ENCODE data around the gene WFIKKN1.

WFIKKN1 gene

GRCh38 chr16:631808-632358 is 1.1 kb downstream of the WFIKKN1 start:
- Mint-ChIP-seq H3K27ac (no peak overlapping the region), H3K4me3 (no peak overlapping the region), H3K36me3 (ENCODE audit: insufficient read depth) (peaks cover 9% of the 10 kb centered on the region), H3K4me1 (ENCODE audit: low read depth in 2 of 2) (peaks cover 7 to 9% of the 10 kb centered on the region in 2 donors), H3K27me3 (peaks cover 0 to 6% of the 10 kb centered on the region in 2 donors), H3K9me3 (peaks cover 0 to 2% of the 10 kb centered on the region in 2 donors)
- DNase-seq (no peak), ATAC-seq (replicated peaks) (no peak)

GRCh38 chr16:632486-633335 is 1.9 kb downstream of the WFIKKN1 start:
- Mint-ChIP-seq H3K27me3 (peaks cover 0 to 6% of the 10 kb centered on the region in 2 donors), H3K36me3 (ENCODE audit: insufficient read depth) (peaks cover 17% of the 10 kb centered on the region), H3K9me3 (peaks cover 0 to 2% of the 10 kb centered on the region in 2 donors), H3K27ac (no peak overlapping the region), H3K4me3 (no peak overlapping the region), H3K4me1 (ENCODE audit: low read depth in 2 of 2) (peaks cover 7 to 10% of the 10 kb centered on the region in 2 donors)
- ATAC-seq (replicated peaks) (no peak), DNase-seq (no peak)

DNA sequence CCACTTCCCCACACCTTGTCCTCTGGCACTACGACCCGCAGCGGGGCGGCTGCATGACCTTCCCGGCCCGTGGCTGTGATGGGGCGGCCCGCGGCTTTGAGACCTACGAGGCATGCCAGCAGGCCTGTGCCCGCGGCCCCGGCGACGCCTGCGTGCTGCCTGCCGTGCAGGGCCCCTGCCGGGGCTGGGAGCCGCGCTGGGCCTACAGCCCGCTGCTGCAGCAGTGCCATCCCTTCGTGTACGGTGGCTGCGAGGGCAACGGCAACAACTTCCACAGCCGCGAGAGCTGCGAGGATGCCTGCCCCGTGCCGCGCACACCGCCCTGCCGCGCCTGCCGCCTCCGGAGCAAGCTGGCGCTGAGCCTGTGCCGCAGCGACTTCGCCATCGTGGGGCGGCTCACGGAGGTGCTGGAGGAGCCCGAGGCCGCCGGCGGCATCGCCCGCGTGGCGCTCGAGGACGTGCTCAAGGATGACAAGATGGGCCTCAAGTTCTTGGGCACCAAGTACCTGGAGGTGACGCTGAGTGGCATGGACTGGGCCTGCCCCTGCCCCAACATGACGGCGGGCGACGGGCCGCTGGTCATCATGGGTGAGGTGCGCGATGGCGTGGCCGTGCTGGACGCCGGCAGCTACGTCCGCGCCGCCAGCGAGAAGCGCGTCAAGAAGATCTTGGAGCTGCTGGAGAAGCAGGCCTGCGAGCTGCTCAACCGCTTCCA is 2.7 kb downstream of the WFIKKN1 start:
- H3K27ac Mint-ChIP-seq: no peak overlapping the region
- peaks cover 0 to 2% of the 10 kb centered on the region in 2 donors for H3K9me3 Mint-ChIP-seq
- DNase-seq (no peak), ATAC-seq (replicated peaks) (no peak)
- H3K27me3 Mint-ChIP-seq: peaks cover 0 to 6% of the 10 kb centered on the region in 2 donors
- peaks cover 20% of the 10 kb centered on the region for H3K36me3 Mint-ChIP-seq (ENCODE audit: insufficient read depth)
- H3K4me3 Mint-ChIP-seq: no peak overlapping the region
- peaks cover 7 to 11% of the 10 kb centered on the region in 2 donors for H3K4me1 Mint-ChIP-seq (ENCODE audit: low read depth in 2 of 2)

DNA sequence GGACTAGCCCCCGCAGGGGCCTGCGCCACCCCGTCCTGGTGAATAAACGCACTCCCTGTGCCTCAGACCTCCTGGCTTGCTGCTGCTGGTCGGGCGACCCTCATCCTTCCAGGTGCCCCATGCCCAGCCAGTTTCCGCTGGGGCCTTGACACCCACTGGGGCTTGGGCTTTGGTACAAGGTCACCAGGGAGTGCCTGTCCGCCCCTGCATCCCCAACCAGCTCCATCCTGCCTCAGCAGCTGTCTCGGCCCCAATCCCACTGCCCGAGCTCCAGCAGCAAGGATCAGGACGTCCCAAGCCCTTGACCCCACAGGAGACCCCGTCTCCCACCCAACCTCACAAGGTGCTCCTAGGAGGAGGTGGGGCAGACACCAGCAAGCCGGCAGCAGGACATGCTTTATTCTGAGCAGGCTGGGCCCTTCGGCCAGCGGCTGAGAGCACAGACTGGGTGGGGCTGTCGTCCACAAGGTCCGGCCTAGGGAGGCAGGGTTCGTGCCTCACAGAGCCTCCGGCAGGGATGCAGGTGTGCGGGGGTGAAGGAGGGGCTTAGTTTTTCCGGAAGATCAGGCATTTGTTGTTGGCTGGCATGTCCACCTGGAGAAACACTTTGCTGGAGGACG is 3.4 kb downstream of the WFIKKN1 start:
- Mint-ChIP-seq H3K4me1 (ENCODE audit: low read depth in 2 of 2) (peaks cover 7 to 11% of the 10 kb centered on the region in 2 donors), H3K4me3 (peak overlapping the region; percentile 69 to 76), H3K27ac (no peak overlapping the region), H3K36me3 (ENCODE audit: insufficient read depth) (peaks cover 24% of the 10 kb centered on the region), H3K9me3 (peaks cover 0 to 2% of the 10 kb centered on the region in 2 donors), H3K27me3 (peaks cover 0 to 6% of the 10 kb centered on the region in 2 donors)
- ATAC-seq (replicated peaks) (no peak), DNase-seq (no peak)

GRCh38 chr16:634996-635395 is 4.2 kb downstream of the WFIKKN1 start:
- Mint-ChIP-seq H3K27ac (no peak overlapping the region), H3K4me1 (ENCODE audit: low read depth in 2 of 2) (peaks cover 7 to 9% of the 10 kb centered on the region in 2 donors), H3K9me3 (peaks cover 0 to 2% of the 10 kb centered on the region in 2 donors), H3K4me3 (peak overlapping the region; percentile 69 to 76), H3K36me3 (ENCODE audit: insufficient read depth) (peaks cover 24% of the 10 kb centered on the region), H3K27me3 (peaks cover 0 to 6% of the 10 kb centered on the region in 2 donors)
- DNase-seq (no peak), ATAC-seq (replicated peaks) (no peak)

DNA sequence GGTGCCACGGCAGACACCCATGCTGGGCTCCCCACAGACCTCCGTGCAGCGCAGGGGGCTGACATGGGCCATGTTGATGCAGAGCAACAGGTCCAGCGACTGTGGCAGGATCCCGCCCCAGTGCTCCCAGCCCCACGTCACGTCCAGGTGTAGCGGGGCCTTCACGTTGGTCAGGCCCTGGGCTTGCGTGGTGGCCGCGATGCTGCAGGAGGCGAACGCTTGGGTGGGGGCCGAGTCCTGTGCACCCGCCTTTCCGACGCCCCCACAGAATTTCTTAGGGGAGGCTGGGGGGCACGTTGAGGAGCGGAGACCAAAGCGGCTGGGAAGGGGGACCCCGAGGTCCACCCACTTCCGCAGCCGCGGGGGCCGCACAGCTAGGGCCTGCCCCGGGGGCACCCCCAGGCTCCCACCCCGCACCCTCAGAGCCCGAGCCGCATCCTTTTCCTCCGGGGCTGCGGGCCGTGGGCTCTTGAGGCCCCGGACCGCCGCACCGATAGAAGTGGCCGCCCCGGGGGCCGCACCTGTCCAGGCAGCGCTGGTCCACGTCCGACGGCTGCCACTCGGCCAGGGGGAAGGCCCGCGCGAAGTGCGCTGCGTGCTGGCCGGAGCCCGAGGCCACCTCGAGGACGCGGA is 4.9 kb downstream of the WFIKKN1 start:
- Mint-ChIP-seq H3K4me3 (peak overlapping the region; percentile 98 to 99), H3K36me3 (ENCODE audit: insufficient read depth) (peaks cover 24% of the 10 kb centered on the region), H3K4me1 (ENCODE audit: low read depth in 2 of 2) (peaks cover 7 to 9% of the 10 kb centered on the region in 2 donors), H3K27me3 (peaks cover 0 to 6% of the 10 kb centered on the region in 2 donors), H3K9me3 (peaks cover 0 to 2% of the 10 kb centered on the region in 2 donors), H3K27ac (peak overlapping the region; percentile 100)
- ATAC-seq (replicated peaks): peak; percentile 0
- DNase-seq: peak in 1 of 3 experiments; percentile 15

DNA sequence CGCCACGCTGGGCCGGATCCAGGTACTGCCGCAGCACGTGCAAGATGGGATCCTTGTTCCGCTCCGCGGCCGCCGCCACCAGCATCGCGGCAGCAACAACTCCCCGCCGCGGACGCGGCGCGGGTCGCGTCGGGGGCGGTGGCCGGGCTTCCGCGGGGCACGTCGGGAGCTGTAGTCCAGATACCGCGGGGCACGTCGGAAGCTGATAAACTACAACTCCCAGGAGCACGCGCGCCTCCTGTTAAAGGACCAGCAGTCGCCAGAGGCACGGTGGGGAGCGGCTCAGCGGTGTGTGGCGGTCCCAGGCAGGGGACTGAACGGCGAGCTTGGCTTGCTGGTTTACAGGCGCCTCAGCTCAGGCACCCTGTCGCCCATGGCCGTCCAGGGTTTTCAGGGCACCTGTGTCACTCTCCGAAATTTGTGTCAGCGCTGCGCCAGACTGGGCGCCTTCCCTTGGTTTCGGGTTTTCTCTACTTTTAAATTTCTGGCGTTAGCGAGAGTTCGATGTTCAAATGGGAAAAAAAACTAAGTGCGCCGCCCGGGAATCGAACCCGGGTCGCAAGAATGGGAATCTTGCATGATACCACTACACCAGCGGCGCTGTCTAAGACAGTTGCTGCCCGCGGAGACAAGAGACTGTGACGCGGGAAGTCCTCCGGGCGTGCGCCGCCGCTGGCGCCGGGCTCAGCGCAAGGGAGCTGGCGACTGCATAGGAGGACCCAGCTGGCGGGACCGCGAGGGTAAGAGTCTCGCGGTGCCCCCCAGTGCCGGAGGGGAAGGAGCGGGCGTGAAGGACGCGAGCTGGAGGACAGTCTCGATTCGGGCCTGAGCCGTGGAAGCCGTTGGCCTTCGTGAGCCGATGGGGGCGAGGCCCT is 5.7 kb downstream of the WFIKKN1 start, which contains the start of gene METTL26:
Gene METTL26 (minus strand): TSS at position 100 of the 875 bp plus-strand sequence. CDS start 15 bp downstream, at position 85.
- Mint-ChIP-seq H3K27me3 (peaks cover 0 to 6% of the 10 kb centered on the region in 2 donors), H3K36me3 (ENCODE audit: insufficient read depth) (peaks cover 24% of the 10 kb centered on the region), H3K9me3 (peaks cover 0 to 2% of the 10 kb centered on the region in 2 donors), H3K4me3 (peak within 1 kb of the TSS; percentile 98 to 99), H3K4me1 (ENCODE audit: low read depth in 2 of 2) (peaks cover 7 to 9% of the 10 kb centered on the region in 2 donors), H3K27ac (peak within 1 kb of the TSS; percentile 100)
- DNase-seq (peak; percentile 89 to 94 (median 90)), ATAC-seq (replicated peaks) (peak; percentile 86)

DNA sequence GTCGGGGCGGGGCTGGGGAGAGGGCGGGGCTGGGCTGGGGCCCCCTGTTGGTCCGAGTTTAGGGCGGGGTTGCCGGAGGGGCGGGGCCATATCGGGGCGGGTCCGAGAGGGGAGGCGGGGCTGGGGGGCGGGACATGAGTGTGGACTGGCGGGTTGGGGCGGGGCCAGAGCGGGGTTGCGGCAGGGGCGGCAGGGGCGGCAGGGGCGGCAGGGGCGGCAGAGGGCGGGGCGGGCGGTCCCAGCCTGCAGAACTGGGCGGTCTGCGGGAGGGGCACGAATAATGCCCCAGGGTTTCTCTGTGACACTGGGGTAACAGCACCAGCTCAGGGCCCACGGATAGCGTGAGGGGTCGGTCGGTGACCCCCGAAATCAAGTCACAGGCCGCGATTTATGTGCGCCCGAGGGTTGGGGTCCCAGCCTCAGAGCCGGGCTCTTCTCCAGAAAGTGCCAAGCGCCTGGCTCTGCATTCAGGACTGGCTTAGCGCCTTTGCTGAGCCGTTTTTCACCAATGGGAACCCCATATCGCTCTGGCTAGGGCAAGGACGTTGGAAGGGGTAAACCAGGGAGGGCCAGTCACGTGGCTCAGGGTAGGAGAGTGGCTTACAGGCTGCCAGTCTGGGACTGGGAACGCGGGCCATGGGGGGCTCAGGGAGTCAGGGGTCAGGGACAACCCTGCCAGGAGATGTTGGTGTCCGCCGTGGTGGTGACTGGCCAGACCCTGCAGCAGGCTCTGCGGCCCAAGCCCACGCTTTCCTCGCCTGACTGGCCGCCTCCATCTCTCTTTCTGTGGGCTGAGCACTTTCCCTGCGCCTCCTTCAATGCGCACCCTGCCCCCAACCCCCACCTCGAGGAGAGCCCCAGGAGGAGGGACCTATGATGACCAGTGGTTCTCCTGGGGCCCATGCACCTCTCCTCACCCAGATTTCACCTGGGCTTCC is 6.6 kb downstream of the WFIKKN1 start:
- Mint-ChIP-seq H3K9me3 (peaks cover 0 to 2% of the 10 kb centered on the region in 2 donors), H3K27ac (peak overlapping the region; percentile 100), H3K27me3 (peaks cover 0 to 6% of the 10 kb centered on the region in 2 donors), H3K4me3 (peak overlapping the region; percentile 98 to 99), H3K4me1 (ENCODE audit: low read depth in 2 of 2) (peaks cover 7 to 9% of the 10 kb centered on the region in 2 donors), H3K36me3 (ENCODE audit: insufficient read depth) (peaks cover 24% of the 10 kb centered on the region)
- no peak for DNase-seq
- ATAC-seq (replicated peaks): peak; percentile 55

DNA sequence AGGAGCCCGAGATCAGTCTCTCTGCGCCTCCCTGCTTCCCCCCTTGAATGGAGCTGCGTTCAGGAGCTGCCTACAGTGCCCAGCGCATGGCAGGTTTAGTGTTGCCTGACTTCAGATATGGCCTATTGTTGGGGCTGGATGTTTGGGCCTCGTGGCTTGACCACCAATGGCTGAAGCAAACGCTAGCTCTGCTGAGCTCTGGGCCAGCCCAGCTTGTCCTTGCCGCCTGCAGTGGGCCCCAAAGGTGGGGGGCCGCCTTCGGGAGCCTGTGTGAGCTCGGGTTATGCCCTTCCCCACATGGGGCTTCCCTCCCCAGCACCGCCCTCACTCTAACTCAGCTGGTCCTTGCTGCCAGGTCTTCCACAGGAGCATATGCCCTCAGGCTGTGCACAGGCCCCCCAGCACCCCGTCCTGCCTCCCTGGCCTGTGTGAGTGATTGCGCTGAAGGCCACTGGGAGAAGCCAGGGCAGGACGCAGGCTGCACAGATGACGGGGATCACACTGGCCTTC is 7.3 kb downstream of the WFIKKN1 start:
- peaks cover 24% of the 10 kb centered on the region for H3K36me3 Mint-ChIP-seq (ENCODE audit: insufficient read depth)
- peak overlapping the region in 1 of 2 donors; percentile 55 for H3K27ac Mint-ChIP-seq
- peaks cover 7 to 10% of the 10 kb centered on the region in 2 donors for H3K4me1 Mint-ChIP-seq (ENCODE audit: low read depth in 2 of 2)
- H3K9me3 Mint-ChIP-seq: peaks cover 0 to 2% of the 10 kb centered on the region in 2 donors
- H3K4me3 Mint-ChIP-seq: peak overlapping the region; percentile 45 to 99
- ATAC-seq (replicated peaks) (no peak), DNase-seq (no peak)
- peaks cover 0 to 6% of the 10 kb centered on the region in 2 donors for H3K27me3 Mint-ChIP-seq

- H3K36me3 Mint-ChIP-seq (ENCODE audit: insufficient read depth): peaks cover 27% of the 10 kb centered on the region
- ATAC-seq (replicated peaks) (no peak), DNase-seq (no peak)
- peaks cover 7 to 10% of the 10 kb centered on the region in 2 donors for H3K4me1 Mint-ChIP-seq (ENCODE audit: low read depth in 2 of 2)
- H3K27ac Mint-ChIP-seq: no peak overlapping the region
- peaks cover 0 to 6% of the 10 kb centered on the region in 2 donors for H3K27me3 Mint-ChIP-seq
- H3K9me3 Mint-ChIP-seq: peaks cover 0 to 2% of the 10 kb centered on the region in 2 donors
- peak overlapping the region in 1 of 2 donors; percentile 6 for H3K4me3 Mint-ChIP-seq
Measured at GRCh38 chr16:638836-639235, 8.1 kb downstream of the WFIKKN1 start.

DNA sequence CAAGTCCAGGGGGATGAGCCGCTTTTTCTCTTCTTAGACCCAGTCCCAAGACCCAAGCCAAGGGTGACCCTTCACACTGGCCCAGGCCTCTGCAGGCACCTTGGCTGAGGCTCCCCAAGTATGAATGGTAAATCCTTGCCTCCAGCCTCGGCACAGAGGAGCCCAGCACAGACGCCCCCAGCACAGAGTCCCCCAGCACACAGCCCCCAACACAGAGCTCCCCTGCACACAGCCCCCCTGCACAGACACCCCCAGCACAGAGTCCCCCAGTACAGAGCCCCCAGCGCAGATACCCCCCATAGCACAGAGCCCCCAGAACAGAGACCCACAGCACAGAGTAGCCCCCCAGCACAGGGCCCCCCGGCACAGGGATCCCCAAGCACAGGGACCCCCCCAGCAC is 9.8 kb downstream of the WFIKKN1 start:
- DNase-seq: no peak
- ATAC-seq (replicated peaks): no peak

More for the DNA sequence above, 9.8 kb downstream of the WFIKKN1 start:
- Mint-ChIP-seq H3K27ac (no peak overlapping the region), H3K4me1 (ENCODE audit: low read depth in 2 of 2) (peaks cover 5 to 10% of the 10 kb centered on the region in 2 donors), H3K36me3 (ENCODE audit: insufficient read depth) (peaks cover 27% of the 10 kb centered on the region), H3K4me3 (peak overlapping the region; percentile 47 to 50), H3K27me3 (peaks cover 0 to 6% of the 10 kb centered on the region in 2 donors), H3K9me3 (peaks cover 0 to 2% of the 10 kb centered on the region in 2 donors)

All from effector memory CD8-positive, alpha-beta T cell (primary cell).